Pancreas (tissue), 10 donors: ENCODE measurements around the gene SLC25A34. TPM values are rescaled to one million over a fixed set of nuclear protein-coding genes. Genes with fewer than 3 reads are reported as not detected.

Experiments
- ATAC-seq, 4 donors: fragments of 200-7000 bp; cut with Tn5 transposase; one replicate each; pipeline versions ENCODE4 v1.8.0 to v1.9.1; 2020; ENCODE audit warnings: mild to moderate bottlenecking in 4 of 4, moderate library complexity in 4 of 4
- DNase-seq, 6 donors: peaks; one replicate each; pipeline ENCODE4 v3.0.0-alpha.2; 2020
- FAIRE-seq: peaks from 2 replicates; lab custom pipeline; 2012; peaks lifted over from hg19 to GRCh38; lab: Jason Lieb, UNC
- H3K27ac ChIP-seq, 4 donors: fragments of 200-600 bp; sonication (generic); 1 replicate in 3 of 4; 2 replicates in 1 of 4; pipeline versions ENCODE4 v1.5.0 to v1.8.0; 2020
- H3K27me3 ChIP-seq, 4 donors: fragments of 200-600 bp; one replicate each; pipeline ENCODE4 v1.8.0; 2021
- H3K36me3 ChIP-seq, 3 donors: fragments of 200-600 bp; sonication (generic) in 1 of 3; one replicate each; pipeline versions ENCODE4 v1.5.0 to v1.8.0; 2020 to 2021
- H3K4me1 ChIP-seq, 3 donors: fragments of 200-600 bp; one replicate each; pipeline ENCODE4 v1.8.0; 2021
- H3K4me3 ChIP-seq, 4 donors: fragments of 200-600 bp; sonication (generic) in 2 of 4; one replicate each; pipeline versions ENCODE4 v1.5.0 to v1.8.0; 2020 to 2021
- H3K9me3 ChIP-seq, 4 donors: fragments of 200-600 bp; one replicate each; pipeline ENCODE4 v1.8.0; 2021
- CTCF ChIP-seq, 4 donors: fragments of 200-600 bp; sonication (generic) in 3 of 4; IDR thresholded peaks; one replicate each; pipeline versions ENCODE4 v1.5.0 to v1.8.0; 2021; ENCODE audit warnings: antibody characterized with exemption in 4 of 4
- WGBS, 2 donors: extraction: QIAGEN DNeasy Blood & Tissue Kit; methylation state at CpG; one replicate each; pipeline ENCODE4 v1.1.7; 2013; 5-methylcytosine and 5-hydroxymethylcytosine counted together
- intact Hi-C, 3 donors: fragments of 100-400 bp; cut with DNase I; formaldehyde crosslinking; loops; one replicate each; pipeline versions ENCODE4 v1.11.1 to v1.14.2; 2022
- polyA plus RNA-seq, 2 donors: library from polyadenylated mRNA; stranded (reverse); fragments of 200-250 nt; gene quantifications; one replicate each; pipeline ENCODE4 v1.2.3, GENCODE V29; 2013
- total RNA-seq, 6 donors: library from RNA; stranded (reverse); fragmentation: NEBNext Ultra II Directional in 4 of 6; extraction: Animal tissue kit (Norgen Biotek cat#: 25700) in 4 of 6; gene quantifications; one replicate each; pipeline versions ENCODE4 v1.2.1 to v1.2.4, GENCODE V29; 2021 to 2023
- donor health status: healthy with polysubstance abuse.
- donor health status: DM: no; HTN: no; CAD: no; lungs with moderate emphysema.
- donor health status: DM: no; HTN: no; CAD: no.
- donor health status: control.
- donor health status: control.
- donor health status: Bipolar disorder and iron deficiency.
- donor health status: DM: yes; HTN: yes; CAD: no.
- donor health status: DM: no; HTN: no; CAD: no.
- donor health status: DM: no; HTN: no; CAD: no.
- donor health status: DM: yes; HTN: yes; CAD: no.

Gene SLC25A34
- total and polyA plus RNA-seq, 8 donors, result 0.57 to 6.9 (median 1.9) TPM

DNA sequence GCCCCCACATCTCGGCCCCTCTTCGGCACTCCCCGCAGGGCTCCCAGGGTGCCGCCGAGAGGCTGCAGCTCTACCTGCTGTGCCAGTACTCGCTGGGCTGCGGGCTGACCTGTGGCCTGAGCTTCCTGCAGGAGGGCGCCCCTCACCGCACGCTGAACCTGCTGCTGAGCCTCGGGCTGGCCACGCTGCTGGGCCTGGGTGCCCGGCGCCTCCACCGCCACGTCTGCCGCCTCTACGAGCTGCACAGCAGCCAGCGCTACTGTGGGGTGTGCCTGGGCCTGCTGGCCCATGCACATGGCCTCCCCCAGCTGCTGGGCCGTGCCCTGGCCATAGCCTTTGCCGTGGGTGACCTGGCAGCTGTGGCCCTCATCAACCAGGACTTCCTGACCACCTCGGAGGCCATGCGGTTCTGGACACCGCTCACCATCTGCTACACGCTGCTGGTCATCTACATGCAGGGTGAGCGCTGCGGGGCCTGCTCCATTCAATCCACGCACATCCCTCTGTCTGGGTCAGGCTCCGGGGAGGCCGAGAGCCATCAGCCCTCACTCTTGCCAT is 8.1 kb downstream of the SLC25A34 start:
- FAIRE-seq (no peak), DNase-seq (peak in 1 of 6 donors; percentile 22), ATAC-seq (no peak)
- no peaks in the 10 kb centered on the region for H3K36me3 ChIP-seq
- H3K27me3 ChIP-seq, result no peaks in the 10 kb centered on the region
- TF ChIP-seq CTCF (IDR thresholded peaks at IDR 0.05), result no peak
- no peak overlapping the region for H3K27ac ChIP-seq
- intact Hi-C loops, result loop anchor here in 1 of 3 donors (5.0 kb wide), 1 partner anchor 147 kb away; no protein-coding TSS in a partner anchor
- 87 to 90% methylated on average over 28 to 30 of the region's 30 CpGs for WGBS, 2 donors
- H3K4me3 ChIP-seq, result no peak overlapping the region
- H3K9me3 ChIP-seq, result no peaks in the 10 kb centered on the region
- no peaks in the 10 kb centered on the region for H3K4me1 ChIP-seq

- no peaks in the 10 kb centered on the region for H3K27me3 ChIP-seq
- FAIRE-seq, result no peak
- no peaks in the 10 kb centered on the region for H3K4me1 ChIP-seq
- TF ChIP-seq CTCF (IDR thresholded peaks at IDR 0.05), result no peak
- 61 to 67% methylated on average over 8 of the region's 8 CpGs for WGBS, 2 donors
- H3K9me3 ChIP-seq, result no peaks in the 10 kb centered on the region
- no peak overlapping the region for H3K27ac ChIP-seq
- intact Hi-C loops, result no loop called here
- DNase-seq, result peak in 1 of 6 donors; percentile 24
- no peak overlapping the region for H3K4me3 ChIP-seq
- no peak for ATAC-seq
- no peaks in the 10 kb centered on the region for H3K36me3 ChIP-seq
Observed at GRCh38 chr1:15747378-15747777, 11.3 kb downstream of the SLC25A34 start.

DNA sequence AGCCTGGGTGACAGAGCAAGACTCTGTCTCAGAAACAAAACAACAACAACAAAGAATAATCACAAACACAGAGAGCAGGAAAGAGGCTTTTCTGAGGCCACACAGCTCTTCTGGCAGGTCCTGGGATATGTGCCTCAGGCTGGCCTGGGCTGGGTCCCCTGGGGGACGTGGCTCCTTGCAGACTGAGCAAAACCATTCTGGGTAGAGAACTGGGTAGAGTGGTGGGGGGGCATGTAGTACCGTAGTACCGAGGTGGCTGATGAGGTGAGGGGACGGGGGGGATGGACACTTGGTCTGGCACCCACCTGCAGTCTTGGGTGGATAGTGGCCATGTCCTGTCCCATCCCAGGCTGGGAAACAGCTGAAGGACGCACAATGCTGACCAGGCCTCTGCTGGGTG is 12.2 kb downstream of the SLC25A34 start:
- TF ChIP-seq CTCF (IDR thresholded peaks at IDR 0.05), result no peak
- ATAC-seq (no peak), DNase-seq (no peak), FAIRE-seq (no peak)
- Histone ChIP-seq H3K4me1 (no peaks in the 10 kb centered on the region), H3K27ac (no peak overlapping the region), H3K4me3 (no peak overlapping the region), H3K27me3 (no peaks in the 10 kb centered on the region), H3K36me3 (no peaks in the 10 kb centered on the region), H3K9me3 (no peaks in the 10 kb centered on the region)
- 90% methylated on average over 5 of the region's 5 CpGs for whole genome bisulfite sequencing, 2 donors
- intact Hi-C loops, result no loop called here

GRCh38 chr1:15748690-15749398 is 12.8 kb downstream of the SLC25A34 start:
- no peaks in the 10 kb centered on the region for H3K4me1 ChIP-seq
- DNase-seq (no peak), ATAC-seq (no peak), FAIRE-seq (no peak)
- no peak overlapping the region for H3K27ac ChIP-seq
- intact Hi-C loops, result no loop called here
- no peaks in the 10 kb centered on the region for H3K36me3 ChIP-seq
- H3K9me3 ChIP-seq, result no peaks in the 10 kb centered on the region
- 87 to 92% methylated on average over 10 of the region's 10 CpGs for WGBS, 2 donors
- no peaks in the 10 kb centered on the region for H3K27me3 ChIP-seq
- H3K4me3 ChIP-seq, result no peak overlapping the region
- no peak for TF ChIP-seq CTCF (IDR thresholded peaks at IDR 0.05)
